ENCODE results near the gene ADPRHL1. TPM values are rescaled to one million over a fixed set of nuclear protein-coding genes. Genes with fewer than 3 reads are reported as not detected.
A peak's percentile ranks its signal among the peaks of the same experiment; 100 is the strongest.

The ADPRHL1 gene
- total RNA-seq, 1 experiment from 2014 or later = 2.7 TPM

DNA sequence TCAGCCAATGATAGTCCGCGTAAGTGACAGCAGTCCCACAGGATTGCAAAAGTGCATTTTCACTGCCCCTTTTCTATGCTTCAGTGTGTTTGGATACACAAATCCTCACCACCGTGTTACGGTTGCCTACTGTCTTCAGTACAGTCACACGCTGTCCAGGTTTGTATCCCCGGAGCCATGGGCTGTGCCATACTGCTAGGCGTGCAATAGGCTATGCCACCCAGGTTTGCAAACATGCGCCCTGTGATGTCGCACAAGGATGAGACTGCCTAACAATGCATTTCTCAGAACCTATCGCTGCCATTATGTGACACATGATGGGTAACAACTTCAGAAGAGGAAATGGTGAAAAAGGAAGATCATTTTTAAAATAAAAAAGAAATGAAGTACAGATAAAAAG lies 16.8 kb upstream of the ADPRHL1 start:
- Histone ChIP-seq H3K18ac (ENCODE audit: insufficient read length, low read depth, low read length) (no peak overlapping the region), H2BK120ac (ENCODE audit: low read depth, low read length, poor library complexity, severe bottlenecking) (no peak overlapping the region), H4K8ac (replicated peaks; ENCODE audit: insufficient read length, low read depth, low read length) (no peak overlapping the region), H4K20me1 (ENCODE audit: control insufficient read depth, insufficient read depth, insufficient read length) (no peaks in the 10 kb centered on the region), H2AK5ac (ENCODE audit: insufficient read length, low read length) (no peak overlapping the region), H2BK20ac (ENCODE audit: low read depth, low read length, poor library complexity, severe bottlenecking) (no peak overlapping the region), H4K91ac (ENCODE audit: insufficient read length, low read depth, low read length) (no peak overlapping the region), H3K4me2 (ENCODE audit: insufficient read depth, insufficient read length, low read length) (no peak overlapping the region), H3K4me1 (ENCODE audit: insufficient read depth, low read length) (no peaks in the 10 kb centered on the region), H3K9me3 (ENCODE audit: control insufficient read depth, low read depth, low read length) (no peaks in the 10 kb centered on the region), H3K79me2 (ENCODE audit: insufficient read depth, low read length) (no peaks in the 10 kb centered on the region), H3K4ac (ENCODE audit: low read depth, low read length) (no peak overlapping the region), H3K23me2 (ENCODE audit: insufficient read length, low read depth, low read length, poor library complexity, severe bottlenecking) (peaks cover 2% of the 10 kb centered on the region), H2BK15ac (ENCODE audit: low read depth, low read length) (no peak overlapping the region), H3K27ac (ENCODE audit: insufficient read length, low read depth, low read length) (no peak overlapping the region), H3K23ac (ENCODE audit: insufficient read length, low read depth, low read length) (no peak overlapping the region), H3T11ph (ENCODE audit: low read length) (no peak overlapping the region), H3K79me1 (ENCODE audit: insufficient read depth, low read depth, low read length, poor library complexity, severe bottlenecking) (no peaks in the 10 kb centered on the region), H2BK12ac (ENCODE audit: insufficient read length, low read depth, low read length) (no peak overlapping the region), H3K9ac (ENCODE audit: extremely low read depth, insufficient read length, low read length) (no peak overlapping the region), H4K5ac (ENCODE audit: insufficient read length, low read depth, low read length) (no peak overlapping the region), H3K56ac (ENCODE audit: insufficient read length, low read depth, low read length) (no peak overlapping the region), H2BK5ac (ENCODE audit: insufficient read length, low read length) (no peak overlapping the region), H3K27me3 (ENCODE audit: insufficient read depth, low read length) (no peaks in the 10 kb centered on the region), H2AFZ (ENCODE audit: low read length) (no peak overlapping the region), H3K14ac (ENCODE audit: insufficient read depth, low read length) (no peak overlapping the region)
- WGBS (ENCODE audit: extremely low coverage, insufficient read length, low lambda C conversion rate) = no CpG with 5 or more reads among the region's 10 CpGs
- H3K9me3 Mint-ChIP-seq = no peaks in the 10 kb centered on the region; a peak in 1 of 5 replicates
- H3K4me3 Mint-ChIP-seq = no peak overlapping the region
- H3K27me3 Mint-ChIP-seq (ENCODE audit: low read depth) = no peaks in the 10 kb centered on the region
- no peak for DNase-seq
- H3K4me1 Mint-ChIP-seq = peaks cover 15 to 35% of the 10 kb centered on the region in 2 experiments
- H3K36me3 Mint-ChIP-seq (ENCODE audit: insufficient read depth in 1 of 3, low read depth in 3 of 3) = peaks cover 20 to 61% (median 55%) of the 10 kb centered on the region in 3 experiments; a peak in 6 of 7 replicates
- peak overlapping the region in 1 of 3 experiments; percentile 55; a peak in 1 of 7 replicates for H3K27ac Mint-ChIP-seq
- TF ChIP-seq, protein P1, sequence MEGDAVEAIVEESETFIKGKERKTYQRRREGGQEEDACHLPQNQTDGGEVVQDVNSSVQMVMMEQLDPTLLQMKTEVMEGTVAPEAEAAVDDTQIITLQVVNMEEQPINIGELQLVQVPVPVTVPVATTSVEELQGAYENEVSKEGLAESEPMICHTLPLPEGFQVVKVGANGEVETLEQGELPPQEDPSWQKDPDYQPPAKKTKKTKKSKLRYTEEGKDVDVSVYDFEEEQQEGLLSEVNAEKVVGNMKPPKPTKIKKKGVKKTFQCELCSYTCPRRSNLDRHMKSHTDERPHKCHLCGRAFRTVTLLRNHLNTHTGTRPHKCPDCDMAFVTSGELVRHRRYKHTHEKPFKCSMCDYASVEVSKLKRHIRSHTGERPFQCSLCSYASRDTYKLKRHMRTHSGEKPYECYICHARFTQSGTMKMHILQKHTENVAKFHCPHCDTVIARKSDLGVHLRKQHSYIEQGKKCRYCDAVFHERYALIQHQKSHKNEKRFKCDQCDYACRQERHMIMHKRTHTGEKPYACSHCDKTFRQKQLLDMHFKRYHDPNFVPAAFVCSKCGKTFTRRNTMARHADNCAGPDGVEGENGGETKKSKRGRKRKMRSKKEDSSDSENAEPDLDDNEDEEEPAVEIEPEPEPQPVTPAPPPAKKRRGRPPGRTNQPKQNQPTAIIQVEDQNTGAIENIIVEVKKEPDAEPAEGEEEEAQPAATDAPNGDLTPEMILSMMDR (conservative IDR thresholded peaks at IDR 0.05) = no peak
